Adrenal gland (tissue), 12 donors: ENCODE data around the gene PAMR1. TPM values are rescaled to one million over a fixed set of nuclear protein-coding genes. Genes with fewer than 3 reads are reported as not detected.

ENCODE experiments used
- DNase-seq, 7 donors: peaks; one replicate each; pipeline ENCODE4 v3.0.0-alpha.2; 2019 to 2020
- H3K27ac ChIP-seq, 5 donors: fragments of 200-600 bp; sonication (generic) in 4 of 5; 1 replicate in 3 of 5; 2 replicates in 2 of 5; pipeline versions ENCODE4 v1.5.1 to v1.8.0; 2016 to 2020; ENCODE audit warnings: mild to moderate bottlenecking in 1 of 5
- H3K27me3 ChIP-seq: fragments of 200-600 bp; 2 replicates; pipeline ENCODE4 v1.8.0; 2021
- H3K36me3 ChIP-seq, 2 donors: fragments of 200-600 bp; replicated peaks in 1 of 2; 1 replicate in 1 of 2; 2 replicates in 1 of 2; pipeline versions ENCODE4 v1.5.1 to v1.8.0; 2018 to 2022
- H3K4me1 ChIP-seq, 2 donors: fragments of 200-600 bp; replicated peaks in 1 of 2; 1 replicate in 1 of 2; 2 replicates in 1 of 2; pipeline versions ENCODE4 v1.5.1 to v1.8.0; 2018 to 2021
- H3K4me3 ChIP-seq, 4 donors: fragments of 200-600 bp; sonication (generic) in 3 of 4; one replicate each; pipeline ENCODE4 v1.5.1; 2016 to 2018
- H3K9me3 ChIP-seq, 3 donors: fragments of 200-600 bp; sonication (generic) in 1 of 3; replicated peaks in 1 of 3; 1 replicate in 2 of 3; 2 replicates in 1 of 3; pipeline versions ENCODE4 v1.5.1 to v1.8.0; 2016 to 2021
- POLR2A ChIP-seq, 2 donors: fragments of 450-650 bp; IDR thresholded peaks; one replicate each; pipeline ENCODE4 v1.6.1; 2017; ENCODE audit warnings: antibody characterized with exemption in 2 of 2, mild to moderate bottlenecking in 2 of 2, moderate library complexity in 1 of 2
- WGBS, 4 donors: extraction: QIAGEN DNeasy Blood & Tissue Kit in 2 of 4; methylation state at CpG; one replicate each; pipeline versions ENCODE4 v1.1.5 to v1.1.7; 2013 to 2017; 5-methylcytosine and 5-hydroxymethylcytosine counted together
- intact Hi-C, 2 donors: fragments of 100-400 bp; cut with DNase I; formaldehyde crosslinking; loops; one replicate each; pipeline versions ENCODE4 v1.14.1 to v1.15.0; 2022 to 2023
- polyA plus RNA-seq, 3 donors: library from polyadenylated mRNA; stranded (reverse); fragments of 200-250 nt in 2 of 3; fragments of 350-450 nt in 1 of 3; fragmentation: Illumina TruSeq in 1 of 3; extraction: RNeasy Lipid Tissue Mini Kit (QIAGEN cat#74804) in 1 of 3; gene quantifications; one replicate each; pipeline ENCODE4 v1.2.3, GENCODE V29; 2013 to 2014
- total RNA-seq, 9 donors: library from RNA; depleted of rRNA in 4 of 9; stranded (reverse); fragments of >200 nt in 4 of 9; fragments of 120-200 nt in 1 of 9; fragmentation: NEBNext Ultra II Directional in 1 of 9; extraction: Animal tissue kit (Norgen Biotek cat#: 25700) in 1 of 9; gene quantifications; one replicate each; pipeline versions ENCODE4 v1.1.0 to v1.2.4, GENCODE V29; 2013 to 2023
- TF ChIP-seq, protein P1 (sequence below), 6 experiments: fragments of 450-650 bp in 4 of 6; fragments of 200-600 bp in 2 of 6; sonication (generic) in 1 of 6; IDR thresholded peaks; 1 replicate in 5 of 6; 2 replicates in 1 of 6; pipeline versions ENCODE4 v1.5.1 to v1.8.0; 2016 to 2021; ENCODE audit warnings: antibody characterized with exemption in 6 of 6, mild to moderate bottlenecking in 2 of 6, moderate library complexity in 1 of 6
- donor health status: healthy with polysubstance abuse.
- donor health status: Bipolar disorder and iron deficiency.
- donor health status: DM: yes; HTN: yes; CAD: no.
- donor health status: DM: no; HTN: no; CAD: no.
- donor health status: DM: no; HTN: no; CAD: no.
- donor health status: DM: yes; HTN: yes; CAD: no.

Gene PAMR1
- total and polyA plus RNA-seq, 12 donors: 4.3 to 25.7 (median 11.2) TPM

DNA sequence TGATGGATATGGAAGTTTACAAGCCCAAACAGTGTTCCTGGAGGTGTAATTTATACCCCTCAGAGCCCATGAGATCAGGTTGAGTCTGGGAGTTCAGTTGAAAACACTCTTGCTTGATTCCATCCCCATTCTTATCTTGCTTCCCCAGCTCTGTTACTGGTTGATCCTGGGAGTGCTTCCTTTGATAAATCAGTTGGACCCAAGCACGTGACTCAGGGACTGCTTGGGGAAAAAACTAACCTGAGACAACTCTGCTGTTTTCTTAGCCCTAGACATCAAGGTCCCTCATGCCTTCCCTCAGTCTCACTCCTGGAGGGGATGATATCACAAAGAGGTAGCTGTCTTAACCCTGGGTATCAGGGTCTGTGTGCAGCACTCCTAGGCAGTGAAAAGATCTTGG lies 71.1 kb downstream of the PAMR1 start:
- TF ChIP-seq, protein P1, sequence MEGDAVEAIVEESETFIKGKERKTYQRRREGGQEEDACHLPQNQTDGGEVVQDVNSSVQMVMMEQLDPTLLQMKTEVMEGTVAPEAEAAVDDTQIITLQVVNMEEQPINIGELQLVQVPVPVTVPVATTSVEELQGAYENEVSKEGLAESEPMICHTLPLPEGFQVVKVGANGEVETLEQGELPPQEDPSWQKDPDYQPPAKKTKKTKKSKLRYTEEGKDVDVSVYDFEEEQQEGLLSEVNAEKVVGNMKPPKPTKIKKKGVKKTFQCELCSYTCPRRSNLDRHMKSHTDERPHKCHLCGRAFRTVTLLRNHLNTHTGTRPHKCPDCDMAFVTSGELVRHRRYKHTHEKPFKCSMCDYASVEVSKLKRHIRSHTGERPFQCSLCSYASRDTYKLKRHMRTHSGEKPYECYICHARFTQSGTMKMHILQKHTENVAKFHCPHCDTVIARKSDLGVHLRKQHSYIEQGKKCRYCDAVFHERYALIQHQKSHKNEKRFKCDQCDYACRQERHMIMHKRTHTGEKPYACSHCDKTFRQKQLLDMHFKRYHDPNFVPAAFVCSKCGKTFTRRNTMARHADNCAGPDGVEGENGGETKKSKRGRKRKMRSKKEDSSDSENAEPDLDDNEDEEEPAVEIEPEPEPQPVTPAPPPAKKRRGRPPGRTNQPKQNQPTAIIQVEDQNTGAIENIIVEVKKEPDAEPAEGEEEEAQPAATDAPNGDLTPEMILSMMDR (IDR thresholded peaks at IDR 0.05): no peak
- no peak for TF ChIP-seq POLR2A (IDR thresholded peaks at IDR 0.05)
- 33 to 100% (median 63%) methylated on average over 1 of the region's 1 CpG for WGBS, 4 donors
- no peaks in the 10 kb centered on the region for H3K9me3 ChIP-seq
- H3K36me3 ChIP-seq: no peaks in the 10 kb centered on the region
- H3K4me1 ChIP-seq: peaks cover 0 to 10% of the 10 kb centered on the region in 2 donors
- no peak for DNase-seq
- H3K27ac ChIP-seq: no peak overlapping the region
- H3K4me3 ChIP-seq: no peak overlapping the region
- intact Hi-C loops: no loop called here
- H3K27me3 ChIP-seq: peaks cover 3% of the 10 kb centered on the region

GRCh38 chr11:35436581-35437250 lies 88.7 kb downstream of the PAMR1 start:
- intact Hi-C loops: no loop called here
- Histone ChIP-seq H3K9me3 (no peaks in the 10 kb centered on the region), H3K4me1 (no peaks in the 10 kb centered on the region), H3K27ac (no peak overlapping the region), H3K36me3 (no peaks in the 10 kb centered on the region), H3K4me3 (no peak overlapping the region), H3K27me3 (peaks cover 4% of the 10 kb centered on the region)
- TF ChIP-seq POLR2A (IDR thresholded peaks at IDR 0.05): no peak
- TF ChIP-seq, protein P1 (IDR thresholded peaks at IDR 0.05): no peak
- WGBS, 4 donors: 87 to 95% (median 94%) methylated on average over 2 of the region's 2 CpGs
- no peak for DNase-seq

- no peaks in the 10 kb centered on the region for H3K4me1 ChIP-seq
- peaks cover 6% of the 10 kb centered on the region for H3K27me3 ChIP-seq
- 56 to 68% (median 60%) methylated on average over 3 of the region's 3 CpGs for WGBS, 4 donors
- no peak for TF ChIP-seq POLR2A (IDR thresholded peaks at IDR 0.05)
- TF ChIP-seq, protein P1 (IDR thresholded peaks at IDR 0.05): no peak
- no peaks in the 10 kb centered on the region for H3K9me3 ChIP-seq
- no peak for DNase-seq
- H3K36me3 ChIP-seq: no peaks in the 10 kb centered on the region
- no peak overlapping the region for H3K27ac ChIP-seq
- no peak overlapping the region for H3K4me3 ChIP-seq
- intact Hi-C loops: no loop called here
Measured at GRCh38 chr11:35433588-35433987, 91.8 kb downstream of the PAMR1 start.

GRCh38 chr11:35432464-35432863 lies 93.0 kb downstream of the PAMR1 start:
- no peaks in the 10 kb centered on the region for H3K9me3 ChIP-seq
- no peak overlapping the region for H3K4me3 ChIP-seq
- DNase-seq: no peak
- H3K36me3 ChIP-seq: no peaks in the 10 kb centered on the region
- WGBS, 4 donors: 87 to 91% (median 89%) methylated on average over 13 to 14 of the region's 14 CpGs
- H3K4me1 ChIP-seq: no peaks in the 10 kb centered on the region
- peaks cover 6% of the 10 kb centered on the region for H3K27me3 ChIP-seq
- intact Hi-C loops: no loop called here
- TF ChIP-seq, protein P1 (IDR thresholded peaks at IDR 0.05): no peak
- TF ChIP-seq POLR2A (IDR thresholded peaks at IDR 0.05): no peak
- no peak overlapping the region for H3K27ac ChIP-seq
